ENCODE results near the gene PXDC1.
A peak's percentile ranks its signal among the peaks of the same experiment; 100 is the strongest.

The PXDC1 gene, protein sequence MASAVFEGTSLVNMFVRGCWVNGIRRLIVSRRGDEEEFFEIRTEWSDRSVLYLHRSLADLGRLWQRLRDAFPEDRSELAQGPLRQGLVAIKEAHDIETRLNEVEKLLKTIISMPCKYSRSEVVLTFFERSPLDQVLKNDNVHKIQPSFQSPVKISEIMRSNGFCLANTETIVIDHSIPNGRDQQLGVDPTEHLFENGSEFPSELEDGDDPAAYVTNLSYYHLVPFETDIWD

DNA sequence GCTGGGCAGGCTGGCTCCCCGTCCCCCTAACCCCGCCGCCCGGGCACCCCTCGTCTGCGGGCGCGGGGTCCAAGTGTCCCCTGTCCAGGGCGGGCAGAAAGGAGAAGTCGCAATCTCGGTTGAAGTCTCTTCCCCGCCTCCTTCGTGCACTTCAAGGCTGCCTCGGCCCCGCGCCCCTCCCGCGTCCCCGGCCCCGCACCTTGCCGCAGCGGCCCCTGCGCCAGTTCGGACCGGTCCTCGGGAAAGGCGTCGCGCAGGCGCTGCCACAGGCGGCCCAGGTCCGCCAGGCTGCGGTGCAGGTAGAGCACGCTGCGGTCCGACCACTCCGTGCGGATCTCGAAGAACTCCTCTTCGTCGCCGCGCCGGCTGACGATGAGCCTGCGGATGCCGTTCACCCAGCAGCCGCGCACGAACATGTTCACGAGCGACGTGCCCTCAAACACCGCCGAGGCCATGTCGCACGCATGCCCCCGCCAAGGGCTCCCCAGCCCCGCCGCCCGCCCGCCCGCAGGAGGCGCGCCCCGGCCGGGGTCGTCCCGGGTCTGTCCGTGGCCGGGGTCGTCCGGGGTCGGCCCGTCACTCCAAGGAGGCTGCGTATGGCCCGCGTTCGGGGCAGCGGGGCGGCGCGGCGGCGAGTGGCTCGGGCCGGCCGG is at the start of gene PXDC1:
Gene PXDC1, minus strand, starts transcription at position 637 of the 653 bp plus-strand sequence. Its CDS starts 182 bp downstream, at position 455.
- DNase-seq, result peak; percentile 54

- DNase-seq, result no peak
Measured at GRCh38 chr6:3800850-3801591, 49.5 kb upstream of the PXDC1 start.

GRCh38 chr6:3799719-3800118 is 48.2 kb upstream of the PXDC1 start:
- DNase-seq, result no peak

- DNase-seq, result no peak
Measured at GRCh38 chr6:3798055-3798919, 46.8 kb upstream of the PXDC1 start.

DNA sequence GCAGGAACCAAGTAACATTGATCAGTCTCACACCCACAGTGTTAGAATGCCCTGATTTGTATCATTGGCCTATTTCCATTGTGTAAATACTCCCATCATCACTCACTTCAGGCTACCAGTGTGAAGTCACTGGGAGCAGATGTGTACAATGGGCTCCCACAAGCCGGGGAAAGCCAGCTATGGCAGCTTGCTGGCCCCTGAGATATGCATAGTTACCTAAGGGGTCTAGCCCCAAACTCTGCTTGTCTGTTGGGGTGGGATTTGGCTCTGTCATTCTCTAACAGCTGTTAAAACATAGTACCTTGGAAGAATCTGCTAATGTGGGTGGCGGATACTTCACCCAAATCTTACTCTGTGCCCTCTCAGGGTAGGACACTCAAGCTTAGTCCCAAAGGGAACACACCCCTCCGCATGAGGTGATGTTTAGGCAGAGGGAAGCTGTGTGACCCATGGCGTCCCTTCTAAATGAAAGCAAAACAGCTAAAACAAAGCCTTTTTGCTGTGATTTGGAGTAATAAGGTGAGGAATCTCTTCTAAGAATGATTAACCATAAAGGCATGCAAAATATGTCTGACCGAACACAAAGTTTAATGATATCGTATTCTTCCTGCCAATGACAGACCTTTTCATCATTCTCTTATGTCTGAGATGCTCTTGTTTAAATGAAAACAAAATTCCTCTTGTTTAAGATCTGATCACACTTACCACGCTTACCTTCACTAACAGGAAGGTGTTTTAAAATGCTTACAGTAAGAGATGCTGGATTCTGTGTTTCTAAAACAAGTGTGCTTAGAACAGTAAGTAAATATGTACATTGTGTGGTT is 45.9 kb upstream of the PXDC1 start:
- DNase-seq, result no peak

DNA sequence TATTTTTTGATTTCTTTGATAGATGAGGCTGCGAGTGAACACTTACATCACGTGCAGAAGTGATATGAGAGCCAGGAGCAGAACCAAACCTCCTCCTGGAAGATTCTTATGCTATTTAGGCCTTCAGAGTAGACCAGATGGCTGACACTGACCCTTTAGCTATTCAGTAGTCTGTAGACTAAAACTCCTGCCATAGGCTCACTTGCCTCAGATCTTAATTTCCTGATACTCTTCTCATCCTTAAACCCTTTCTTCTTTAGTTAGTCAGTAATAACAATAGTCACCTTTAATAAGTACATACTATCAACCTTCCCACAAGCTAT is 45.2 kb upstream of the PXDC1 start:
- no peak for DNase-seq

GRCh38 chr6:3795836-3796718 is 44.6 kb upstream of the PXDC1 start:
- DNase-seq, result no peak

GRCh38 chr6:3794092-3794491 is 42.6 kb upstream of the PXDC1 start:
- no peak for DNase-seq

DNA sequence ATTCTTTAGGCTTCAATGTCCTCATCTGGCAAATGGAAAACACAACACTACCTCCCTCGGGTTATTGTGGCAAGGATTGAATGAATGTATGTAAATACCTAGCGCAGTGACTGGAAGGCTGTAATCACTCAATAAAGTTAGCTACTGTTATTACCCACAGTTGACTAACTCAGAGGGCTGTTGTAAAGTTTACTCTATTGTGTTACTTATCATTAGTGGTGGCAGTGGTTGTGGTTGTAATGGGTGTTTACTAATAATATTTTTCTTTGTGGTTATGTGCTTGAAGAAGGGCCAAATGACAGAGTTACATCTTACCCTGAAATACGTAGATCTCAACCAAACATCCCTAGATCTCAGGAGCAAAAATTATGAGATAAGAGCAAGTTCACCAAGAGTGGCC is 42.0 kb upstream of the PXDC1 start:
- DNase-seq, result no peak

DNA sequence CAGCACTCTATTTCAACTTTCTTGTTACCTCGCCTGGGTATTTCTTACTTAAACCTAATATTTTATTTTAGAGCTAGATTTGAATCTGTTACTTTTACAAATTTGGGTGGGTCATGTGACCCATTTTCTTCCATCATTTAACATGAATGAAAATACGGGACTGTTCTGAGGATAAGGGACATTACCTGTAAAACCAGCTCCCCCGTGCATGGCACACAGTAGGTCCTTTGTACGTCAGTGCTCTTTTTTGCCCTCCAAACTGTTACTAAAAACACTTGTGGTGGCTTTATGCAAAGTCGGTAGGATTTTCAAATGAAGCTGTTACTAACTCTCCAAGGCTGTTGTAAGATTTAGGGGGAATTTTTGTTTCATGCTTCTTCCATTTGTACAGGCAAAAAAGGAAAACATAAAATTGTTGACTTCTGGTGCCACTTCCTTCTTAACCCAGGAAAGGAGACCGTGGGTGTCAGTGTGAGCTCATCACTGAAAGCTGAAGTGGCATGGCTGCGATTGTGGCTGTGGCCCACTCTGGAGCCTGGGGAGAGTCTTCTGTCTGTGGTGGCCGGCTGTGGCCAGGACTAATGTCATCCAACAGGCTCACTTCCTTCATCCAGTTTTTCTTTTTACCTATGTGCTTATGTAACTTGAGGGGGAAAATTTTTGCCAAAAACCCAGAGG is 40.2 kb upstream of the PXDC1 start:
- DNase-seq, result no peak

DNA sequence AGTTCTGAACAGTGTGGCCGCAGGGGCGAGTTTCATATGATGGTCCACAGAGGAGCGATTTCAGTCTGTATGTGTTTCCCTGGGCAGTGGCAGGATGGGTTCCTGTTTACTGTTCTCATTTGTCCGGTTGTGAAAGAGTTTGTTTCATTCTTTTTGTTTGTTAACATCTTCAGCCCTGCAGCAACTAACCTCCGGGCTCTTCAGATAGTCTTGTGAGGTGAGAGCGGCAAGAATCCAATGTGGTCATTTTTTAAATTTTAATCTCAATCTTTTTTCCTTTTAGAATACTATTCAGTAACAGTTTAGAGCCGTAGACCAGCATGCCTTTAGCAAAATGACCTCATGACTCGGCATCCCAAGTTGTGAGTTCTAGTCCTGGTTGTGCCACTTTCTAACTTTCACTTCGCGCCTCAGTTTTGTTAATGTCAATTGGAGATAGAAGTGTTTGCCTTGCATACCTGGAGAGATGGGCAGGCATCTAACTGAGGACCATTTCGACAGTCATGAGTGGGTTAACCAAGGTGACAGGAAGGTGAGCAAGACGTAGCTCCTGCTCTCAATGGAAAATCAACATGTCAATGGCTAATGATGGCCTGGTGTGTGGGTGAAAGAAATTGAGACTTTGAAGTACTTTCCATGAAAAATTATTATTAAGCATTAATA is 38.5 kb upstream of the PXDC1 start:
- DNase-seq, result no peak

DNA sequence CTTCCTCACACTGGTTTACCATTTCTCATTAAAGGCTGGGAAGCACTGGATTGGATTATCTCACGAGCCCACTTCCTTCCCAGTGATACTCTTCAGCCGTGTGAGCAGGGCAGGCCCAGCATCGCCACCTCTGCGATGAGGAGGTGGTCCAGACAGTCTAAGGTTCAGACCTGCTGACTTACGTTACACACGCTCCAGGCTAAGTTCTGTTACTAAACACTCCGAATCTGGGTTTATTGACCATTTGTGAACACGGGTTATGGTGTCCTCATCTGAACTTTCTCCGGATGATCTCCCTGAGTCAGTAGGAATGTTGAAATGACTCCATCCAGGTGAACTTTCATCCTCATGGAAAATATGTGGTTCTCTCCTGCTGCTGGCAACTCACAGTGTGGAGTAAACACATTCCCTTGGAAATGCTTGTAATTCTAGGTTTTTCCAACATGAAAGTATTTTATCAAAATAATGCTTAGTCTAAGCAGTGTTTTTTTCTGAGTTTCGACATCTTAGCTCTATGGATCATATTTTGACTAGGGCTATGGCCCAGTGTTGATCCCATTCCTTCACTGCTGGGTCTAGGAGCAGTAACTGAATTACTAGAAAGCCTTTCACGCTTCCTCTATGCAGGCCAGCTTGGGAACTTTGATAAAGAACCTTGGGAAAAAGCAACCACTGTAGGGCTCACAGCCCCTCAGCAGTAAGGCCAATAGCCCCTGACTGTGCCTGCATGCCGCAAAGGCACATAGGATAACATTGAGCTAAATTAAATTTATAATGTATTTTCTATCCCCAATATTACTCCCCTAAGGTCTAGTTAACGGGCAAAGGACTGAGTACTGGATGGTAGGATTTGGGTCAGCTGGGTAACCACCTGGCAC is 37.7 kb upstream of the PXDC1 start:
- no peak for DNase-seq

GRCh38 chr6:3788408-3789017 is 37.0 kb upstream of the PXDC1 start:
- DNase-seq, result no peak

GRCh38 chr6:3786141-3786540 is 34.6 kb upstream of the PXDC1 start:
- DNase-seq, result no peak

- no peak for DNase-seq
Measured at GRCh38 chr6:3785745-3786098, 34.2 kb upstream of the PXDC1 start.

GRCh38 chr6:3784885-3785744 is 33.6 kb upstream of the PXDC1 start:
- DNase-seq, result no peak

DNA sequence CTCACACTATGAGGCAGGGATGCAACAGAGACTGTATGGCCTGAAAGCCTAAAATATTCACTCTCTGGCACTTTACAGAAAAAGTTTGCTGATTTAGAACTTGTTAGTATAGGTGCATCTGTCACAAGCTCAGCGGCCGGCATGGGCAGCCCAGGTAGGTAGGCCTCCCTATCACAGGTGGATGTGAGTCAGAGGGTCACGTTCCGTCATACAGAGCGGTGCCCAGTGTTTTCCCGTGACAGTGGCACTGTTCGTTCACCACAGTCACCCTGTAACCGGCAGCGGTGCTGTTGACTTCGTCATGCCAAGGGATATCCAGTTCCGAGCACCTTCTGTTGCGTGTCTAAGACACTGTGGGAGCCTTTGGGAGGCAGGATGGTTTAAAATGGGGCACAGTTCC is 32.9 kb upstream of the PXDC1 start:
- DNase-seq, result no peak

All from activated T-cell treated with anti-CD3 and anti-CD28 coated beads, Interleukin-2, amount 50 U/mL, for 1 hour (primary cell).